Hepatocyte (in vitro differentiated cells): ENCODE measurements around the gene FBXO44. TPM values are rescaled to one million over a fixed set of nuclear protein-coding genes. Genes with fewer than 3 reads are reported as not detected.

ENCODE experiments used
- DNase-seq: peaks from one replicate; pipeline ENCODE4 v3.0.0-alpha.2; 2016; ENCODE audit warnings: low spot score
- H2AFZ ChIP-seq: fragments of 200-600 bp; sonication (generic); 2 replicates; pipeline ENCODE4 v1.6.0; 2016; ENCODE audit warnings: antibody characterized with exemption, mild to moderate bottlenecking
- H3K27ac ChIP-seq: fragments of 200-600 bp; sonication (generic); 2 replicates; pipeline ENCODE4 v1.5.1; 2016; ENCODE audit warnings: mild to moderate bottlenecking
- H3K27me3 ChIP-seq: fragments of 200-600 bp; sonication (generic); 2 replicates; pipeline ENCODE4 v1.6.1; 2016
- H3K36me3 ChIP-seq: fragments of 200-600 bp; sonication (generic); replicated peaks from 2 replicates; pipeline ENCODE4 v1.5.1; 2016; ENCODE audit warnings: low read depth; ENCODE audit not compliant: insufficient read depth
- H3K4me1 ChIP-seq: fragments of 200-600 bp; sonication (generic); 2 replicates; pipeline ENCODE4 v1.5.1; 2016; ENCODE audit warnings: mild to moderate bottlenecking, moderate library complexity; ENCODE audit not compliant: insufficient read depth
- H3K4me2 ChIP-seq: fragments of 200-600 bp; sonication (generic); 2 replicates; pipeline ENCODE4 v1.6.0; 2016
- H3K4me3 ChIP-seq: fragments of 200-600 bp; sonication (generic); 2 replicates; pipeline ENCODE4 v1.5.1; 2016; ENCODE audit warnings: mild to moderate bottlenecking
- H3K79me2 ChIP-seq: fragments of 200-600 bp; sonication (generic); 2 replicates; pipeline ENCODE4 v1.6.0; 2017; ENCODE audit warnings: mild to moderate bottlenecking
- H3K9me2 ChIP-seq: fragments of 200-600 bp; sonication (generic); replicated peaks from 2 replicates; pipeline ENCODE4 v1.6.0; 2017; ENCODE audit warnings: mild to moderate bottlenecking; ENCODE audit not compliant: insufficient read depth
- H3K9me3 ChIP-seq: fragments of 200-600 bp; sonication (generic); 2 replicates; pipeline ENCODE4 v1.5.1; 2016; ENCODE audit warnings: low read depth, mild to moderate bottlenecking
- H4K20me1 ChIP-seq: fragments of 200-600 bp; sonication (generic); 2 replicates; pipeline ENCODE4 v1.6.0; 2016; ENCODE audit warnings: mild to moderate bottlenecking; ENCODE audit not compliant: insufficient read depth, poor library complexity, severe bottlenecking
- CTCF ChIP-seq: fragments of 200-600 bp; sonication (generic); IDR thresholded peaks from 2 replicates; pipeline ENCODE4 v1.5.1; 2016; ENCODE audit warnings: antibody characterized with exemption, mild to moderate bottlenecking; ENCODE audit not compliant: poor library complexity
- EZH2 ChIP-seq: fragments of 200-600 bp; sonication (generic); IDR thresholded peaks from 2 replicates; pipeline ENCODE4 v1.6.1; 2016; ENCODE audit warnings: antibody characterized with exemption, mild to moderate bottlenecking, borderline replicate concordance
- EZH2phosphoT487 ChIP-seq: fragments of 200-600 bp; sonication (generic); IDR thresholded peaks from one replicate; pipeline ENCODE4 v1.6.1; 2018; ENCODE audit warnings: antibody characterized with exemption, mild to moderate bottlenecking, low read depth, moderate library complexity; ENCODE audit not compliant: unreplicated experiment, severe bottlenecking
- WGBS: methylation state at CpG from one replicate; pipeline ENCODE4 v1.1.6; 2016; ENCODE audit warnings: low lambda C conversion rate; ENCODE audit errors: missing lambda C conversion rate; 5-methylcytosine and 5-hydroxymethylcytosine counted together
- polyA plus RNA-seq: library from polyadenylated mRNA; unstranded; fragments of >200 nt; fragmentation: Nextera tagmentation; extraction: Ambion mirVana; gene quantifications from 2 replicates; pipeline ENCODE4 v1.2.1, GENCODE V29; 2016
- total RNA-seq: library from RNA; depleted of rRNA; stranded (reverse); fragments of >200 nt; gene quantifications from 2 replicates; pipeline ENCODE4 v1.2.3, GENCODE V29; 2014

The FBXO44 gene
- total and polyA plus RNA-seq, 2 experiments from 2014 or later, result 24.8 to 41.2 TPM

- Histone ChIP-seq H3K36me3 (no peaks in the 10 kb centered on the region), H3K4me2 (no peak overlapping the region), H2AFZ (no peak overlapping the region), H3K4me3 (no peak overlapping the region), H3K27me3 (no peaks in the 10 kb centered on the region), H3K27ac (no peak overlapping the region), H3K79me2 (no peaks in the 10 kb centered on the region), H3K4me1 (no peaks in the 10 kb centered on the region), H3K9me3 (no peaks in the 10 kb centered on the region), H3K9me2 (no peaks in the 10 kb centered on the region), H4K20me1 (no peaks in the 10 kb centered on the region)
- whole genome bisulfite sequencing, result 73% methylated on average over 16 of the region's 16 CpGs
- TF ChIP-seq CTCF (no peak), EZH2phosphoT487 (no peak), EZH2 (no peak)
- DNase-seq, result no peak
These were observed 39.6 kb upstream of the FBXO44 start for GRCh38 chr1:11615090-11615489.

- H3K36me3 ChIP-seq, result no peaks in the 10 kb centered on the region
- H2AFZ ChIP-seq, result no peak overlapping the region
- no peaks in the 10 kb centered on the region for H3K27me3 ChIP-seq
- no peaks in the 10 kb centered on the region for H4K20me1 ChIP-seq
- H3K27ac ChIP-seq, result no peak overlapping the region
- DNase-seq, result no peak
- H3K79me2 ChIP-seq, result no peaks in the 10 kb centered on the region
- no peaks in the 10 kb centered on the region for H3K9me3 ChIP-seq
- H3K4me3 ChIP-seq, result no peak overlapping the region
- no peak overlapping the region for H3K4me2 ChIP-seq
- no peaks in the 10 kb centered on the region for H3K4me1 ChIP-seq
- WGBS, result 90% methylated on average over 6 of the region's 7 CpGs
- H3K9me2 ChIP-seq, result no peaks in the 10 kb centered on the region
- TF ChIP-seq EZH2phosphoT487 (no peak), CTCF (no peak), EZH2 (no peak)
These were observed 37.9 kb upstream of the FBXO44 start for GRCh38 chr1:11616766-11617165.

GRCh38 chr1:11617314-11617713, 37.4 kb upstream of the FBXO44 start:
- no peak for TF ChIP-seq CTCF
- no peak for TF ChIP-seq EZH2phosphoT487
- TF ChIP-seq EZH2, result no peak
- H3K4me2 ChIP-seq, result no peak overlapping the region
- H3K4me1 ChIP-seq, result no peaks in the 10 kb centered on the region
- 78% methylated on average over 7 of the region's 7 CpGs for WGBS
- no peaks in the 10 kb centered on the region for H3K36me3 ChIP-seq
- no peaks in the 10 kb centered on the region for H3K79me2 ChIP-seq
- no peaks in the 10 kb centered on the region for H3K27me3 ChIP-seq
- no peaks in the 10 kb centered on the region for H4K20me1 ChIP-seq
- no peak overlapping the region for H3K4me3 ChIP-seq
- no peak overlapping the region for H3K27ac ChIP-seq
- no peaks in the 10 kb centered on the region for H3K9me3 ChIP-seq
- H3K9me2 ChIP-seq, result no peaks in the 10 kb centered on the region
- H2AFZ ChIP-seq, result no peak overlapping the region
- DNase-seq, result no peak

GRCh38 chr1:11617741-11618140, 36.9 kb upstream of the FBXO44 start:
- H3K27ac ChIP-seq, result no peak overlapping the region
- H3K36me3 ChIP-seq, result no peaks in the 10 kb centered on the region
- no peak overlapping the region for H3K4me3 ChIP-seq
- H3K9me2 ChIP-seq, result no peaks in the 10 kb centered on the region
- TF ChIP-seq EZH2 (no peak), CTCF (no peak), EZH2phosphoT487 (no peak)
- no peaks in the 10 kb centered on the region for H3K4me1 ChIP-seq
- H3K9me3 ChIP-seq, result no peaks in the 10 kb centered on the region
- no peak overlapping the region for H3K4me2 ChIP-seq
- H3K27me3 ChIP-seq, result no peaks in the 10 kb centered on the region
- no peak overlapping the region for H2AFZ ChIP-seq
- no peak for DNase-seq
- no peaks in the 10 kb centered on the region for H4K20me1 ChIP-seq
- H3K79me2 ChIP-seq, result no peaks in the 10 kb centered on the region
- WGBS, result 89% methylated on average over 2 of the region's 2 CpGs
